Adrenal gland (tissue), 12 donors: ENCODE data around the gene MRPL1. TPM values are rescaled to one million over a fixed set of nuclear protein-coding genes. Genes with fewer than 3 reads are reported as not detected.

Source experiments
- DNase-seq, 7 donors: peaks; one replicate each; pipeline ENCODE4 v3.0.0-alpha.2; 2019 to 2020
- H3K27ac ChIP-seq, 5 donors: fragments of 200-600 bp; sonication (generic) in 4 of 5; 1 replicate in 3 of 5; 2 replicates in 2 of 5; pipeline versions ENCODE4 v1.5.1 to v1.8.0; 2016 to 2020; ENCODE audit warnings: mild to moderate bottlenecking in 1 of 5
- H3K27me3 ChIP-seq: fragments of 200-600 bp; 2 replicates; pipeline ENCODE4 v1.8.0; 2021
- H3K36me3 ChIP-seq, 2 donors: fragments of 200-600 bp; replicated peaks in 1 of 2; 1 replicate in 1 of 2; 2 replicates in 1 of 2; pipeline versions ENCODE4 v1.5.1 to v1.8.0; 2018 to 2022
- H3K4me1 ChIP-seq, 2 donors: fragments of 200-600 bp; replicated peaks in 1 of 2; 1 replicate in 1 of 2; 2 replicates in 1 of 2; pipeline versions ENCODE4 v1.5.1 to v1.8.0; 2018 to 2021
- H3K4me3 ChIP-seq, 4 donors: fragments of 200-600 bp; sonication (generic) in 3 of 4; one replicate each; pipeline ENCODE4 v1.5.1; 2016 to 2018
- H3K9me3 ChIP-seq, 3 donors: fragments of 200-600 bp; sonication (generic) in 1 of 3; replicated peaks in 1 of 3; 1 replicate in 2 of 3; 2 replicates in 1 of 3; pipeline versions ENCODE4 v1.5.1 to v1.8.0; 2016 to 2021
- CTCF ChIP-seq, 6 experiments: fragments of 450-650 bp in 4 of 6; fragments of 200-600 bp in 2 of 6; sonication (generic) in 1 of 6; IDR thresholded peaks; 1 replicate in 5 of 6; 2 replicates in 1 of 6; pipeline versions ENCODE4 v1.5.1 to v1.8.0; 2016 to 2021; ENCODE audit warnings: antibody characterized with exemption in 6 of 6, mild to moderate bottlenecking in 2 of 6, moderate library complexity in 1 of 6
- POLR2A ChIP-seq, 2 donors: fragments of 450-650 bp; IDR thresholded peaks; one replicate each; pipeline ENCODE4 v1.6.1; 2017; ENCODE audit warnings: antibody characterized with exemption in 2 of 2, mild to moderate bottlenecking in 2 of 2, moderate library complexity in 1 of 2
- WGBS, 4 donors: extraction: QIAGEN DNeasy Blood & Tissue Kit in 2 of 4; methylation state at CpG; one replicate each; pipeline versions ENCODE4 v1.1.5 to v1.1.7; 2013 to 2017; 5-methylcytosine and 5-hydroxymethylcytosine counted together
- intact Hi-C, 2 donors: fragments of 100-400 bp; cut with DNase I; formaldehyde crosslinking; loops; one replicate each; pipeline versions ENCODE4 v1.14.1 to v1.15.0; 2022 to 2023
- polyA plus RNA-seq, 3 donors: library from polyadenylated mRNA; stranded (reverse); fragments of 200-250 nt in 2 of 3; fragments of 350-450 nt in 1 of 3; fragmentation: Illumina TruSeq in 1 of 3; extraction: RNeasy Lipid Tissue Mini Kit (QIAGEN cat#74804) in 1 of 3; gene quantifications; one replicate each; pipeline ENCODE4 v1.2.3, GENCODE V29; 2013 to 2014
- total RNA-seq, 9 donors: library from RNA; depleted of rRNA in 4 of 9; stranded (reverse); fragments of >200 nt in 4 of 9; fragments of 120-200 nt in 1 of 9; fragmentation: NEBNext Ultra II Directional in 1 of 9; extraction: Animal tissue kit (Norgen Biotek cat#: 25700) in 1 of 9; gene quantifications; one replicate each; pipeline versions ENCODE4 v1.1.0 to v1.2.4, GENCODE V29; 2013 to 2023
- donor health status: healthy with polysubstance abuse.
- donor health status: Bipolar disorder and iron deficiency.
- donor health status: DM: yes; HTN: yes; CAD: no.
- donor health status: DM: no; HTN: no; CAD: no.
- donor health status: DM: no; HTN: no; CAD: no.
- donor health status: DM: yes; HTN: yes; CAD: no.

Gene MRPL1
- total and polyA plus RNA-seq, 12 donors: 14.3 to 65.3 (median 30.2) TPM

DNA sequence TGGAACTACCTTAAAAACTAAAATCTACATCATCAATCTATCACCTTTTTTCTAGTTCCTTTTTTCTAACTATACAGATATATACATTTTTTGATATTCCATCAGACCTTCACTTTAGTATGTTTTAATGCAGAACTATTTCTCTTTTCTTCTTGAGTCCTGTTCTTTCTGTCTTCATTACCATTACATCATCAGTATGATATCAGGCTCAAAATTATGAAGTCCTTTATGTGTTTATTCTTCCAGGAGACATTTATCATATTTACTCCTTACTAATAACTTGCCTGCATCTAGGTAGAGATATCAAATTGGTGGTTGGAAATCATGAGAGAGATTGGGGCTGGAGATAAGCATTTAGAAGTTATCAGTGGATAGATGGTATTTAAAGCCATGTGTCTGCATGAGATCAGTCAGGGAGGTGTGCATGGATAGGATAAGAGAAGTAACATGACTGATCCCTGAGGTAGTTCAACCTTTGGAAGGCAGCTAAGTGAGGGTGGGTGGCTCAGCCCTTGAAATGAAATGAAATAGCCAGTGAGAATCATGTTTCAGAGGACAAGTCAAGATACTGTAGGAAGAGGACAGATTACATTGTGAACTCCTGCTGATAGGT, 43.1 kb downstream of the MRPL1 start:
- DNase-seq: no peak
- H3K4me3 ChIP-seq: no peak overlapping the region
- H3K4me1 ChIP-seq: no peaks in the 10 kb centered on the region
- H3K36me3 ChIP-seq: no peaks in the 10 kb centered on the region
- no peak overlapping the region for H3K27ac ChIP-seq
- H3K9me3 ChIP-seq: no peaks in the 10 kb centered on the region
- intact Hi-C loops: no loop called here
- no peaks in the 10 kb centered on the region for H3K27me3 ChIP-seq
- TF ChIP-seq POLR2A (IDR thresholded peaks at IDR 0.05) (no peak), CTCF (IDR thresholded peaks at IDR 0.05) (no peak)

DNA sequence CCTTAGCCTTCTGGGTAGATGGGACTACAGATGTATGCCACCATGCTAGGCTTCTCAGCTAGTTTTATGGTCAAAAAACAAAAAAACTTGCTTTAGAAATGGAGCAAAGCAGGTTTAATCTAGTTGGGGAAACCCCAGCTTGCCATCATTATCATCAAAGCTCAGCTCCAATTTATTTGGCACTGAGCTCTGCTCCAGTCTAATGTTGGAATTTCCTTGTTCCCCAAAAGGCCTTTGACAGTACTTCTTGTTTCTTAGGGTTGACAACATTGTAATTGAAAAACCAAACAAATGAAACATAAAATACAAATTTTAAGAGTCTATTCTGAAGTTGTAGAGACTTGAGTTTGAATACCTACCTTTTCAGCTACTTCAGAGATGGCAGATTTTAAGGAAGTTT, 48.0 kb downstream of the MRPL1 start:
- H3K27me3 ChIP-seq: no peaks in the 10 kb centered on the region
- no peaks in the 10 kb centered on the region for H3K9me3 ChIP-seq
- intact Hi-C loops: no loop called here
- no peak overlapping the region for H3K4me3 ChIP-seq
- H3K36me3 ChIP-seq: no peaks in the 10 kb centered on the region
- H3K4me1 ChIP-seq: no peaks in the 10 kb centered on the region
- no peak overlapping the region for H3K27ac ChIP-seq
- DNase-seq: no peak
- TF ChIP-seq CTCF (IDR thresholded peaks at IDR 0.05): no peak
- no peak for TF ChIP-seq POLR2A (IDR thresholded peaks at IDR 0.05)

DNA sequence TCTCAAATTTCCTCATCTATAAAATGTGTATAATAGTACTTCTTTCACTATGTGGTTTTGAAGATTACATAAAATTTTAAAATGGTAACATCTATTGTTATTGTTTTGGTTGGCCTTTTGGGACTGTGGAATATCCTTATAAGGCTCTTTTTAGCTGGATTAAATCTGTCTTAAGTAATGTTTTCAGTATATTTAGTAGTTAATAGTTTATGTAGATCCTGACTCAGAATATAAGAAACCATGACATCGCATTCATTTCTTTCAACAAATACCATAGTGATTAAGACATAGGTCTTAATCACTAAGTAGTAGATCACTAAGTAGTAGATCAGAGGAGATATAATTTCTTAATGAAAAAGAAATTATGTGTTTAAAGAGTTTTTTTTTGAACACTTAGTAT, 48.5 kb downstream of the MRPL1 start:
- H3K27ac ChIP-seq: no peak overlapping the region
- TF ChIP-seq CTCF (IDR thresholded peaks at IDR 0.05) (no peak), POLR2A (IDR thresholded peaks at IDR 0.05) (no peak)
- H3K27me3 ChIP-seq: no peaks in the 10 kb centered on the region
- no peaks in the 10 kb centered on the region for H3K36me3 ChIP-seq
- no peaks in the 10 kb centered on the region for H3K9me3 ChIP-seq
- 91 to 100% (median 98%) methylated on average over 1 of the region's 1 CpG for WGBS, 4 donors
- intact Hi-C loops: no loop called here
- no peaks in the 10 kb centered on the region for H3K4me1 ChIP-seq
- H3K4me3 ChIP-seq: no peak overlapping the region
- no peak for DNase-seq

GRCh38 chr4:77911842-77912450, 49.3 kb downstream of the MRPL1 start:
- intact Hi-C loops: no loop called here
- no peaks in the 10 kb centered on the region for H3K36me3 ChIP-seq
- TF ChIP-seq POLR2A (IDR thresholded peaks at IDR 0.05) (no peak), CTCF (IDR thresholded peaks at IDR 0.05) (no peak)
- 79 to 88% (median 84%) methylated on average over 3 of the region's 3 CpGs for WGBS, 4 donors
- H3K4me1 ChIP-seq: no peaks in the 10 kb centered on the region
- no peaks in the 10 kb centered on the region for H3K27me3 ChIP-seq
- no peak for DNase-seq
- no peaks in the 10 kb centered on the region for H3K9me3 ChIP-seq
- H3K27ac ChIP-seq: no peak overlapping the region
- H3K4me3 ChIP-seq: no peak overlapping the region
